IMR-90 (cell line): ENCODE measurements around the gene CCDC33. TPM values are rescaled to one million over a fixed set of nuclear protein-coding genes. Genes with fewer than 3 reads are reported as not detected.

Experiments used
- ATAC-seq: fragments of 200-7000 bp; cut with Tn5 transposase; 2 replicates; pipeline ENCODE4 v1.9.1; 2020; ENCODE audit warnings: low read depth, mild to moderate bottlenecking, moderate library complexity
- BruUV-seq: library from RNA; stranded (reverse); fragments of 400-500 nt; replicated peaks from 2 replicates; lab custom pipeline; 2021; lab: Mats Ljungman, UMichigan
- CTCF ChIA-PET: fragments of 300-600 bp; formaldehyde crosslinking; extraction: SDS; loops from one replicate; lab custom pipeline; 2021; ENCODE audit warnings: antibody characterized with exemption; lab: Yijun Ruan, JAX
- POLR2A ChIA-PET: fragments of 300-600 bp; sonication (Branson Sonifier 250); formaldehyde crosslinking; loops from one replicate; lab custom pipeline; 2022; ENCODE audit warnings: antibody characterized with exemption; ENCODE audit not compliant: unreplicated experiment; lab: Charles Lee
- DNase-seq: peaks from one replicate; pipeline ENCODE4 v3.0.0; 2013
- H2AFZ ChIP-seq: replicated peaks from 2 replicates; pipeline ENCODE3; 2013; ENCODE audit warnings: low read length, mild to moderate bottlenecking; ENCODE audit not compliant: poor library complexity
- H2AK5ac ChIP-seq: 2 replicates; pipeline ENCODE4 v1.6.1; 2013; ENCODE audit warnings: low read depth, low read length, inconsistent platforms
- H2AK9ac ChIP-seq: replicated peaks from 2 replicates; pipeline ENCODE3; 2013; ENCODE audit warnings: mild to moderate bottlenecking, low read depth, low read length, moderate library complexity; ENCODE audit not compliant: poor library complexity
- H2BK120ac ChIP-seq: 2 replicates; pipeline ENCODE4 v1.6.1; 2013; ENCODE audit warnings: low read depth, low read length, inconsistent platforms
- H2BK15ac ChIP-seq: 3 replicates; pipeline ENCODE4 v1.6.1; 2013; ENCODE audit warnings: low read depth, low read length, inconsistent platforms
- H2BK20ac ChIP-seq: 2 replicates; pipeline ENCODE4 v1.6.1; 2013; ENCODE audit warnings: low read depth, mild to moderate bottlenecking, inconsistent platforms, low read length, moderate library complexity
- H2BK5ac ChIP-seq: 2 replicates; pipeline ENCODE4 v1.6.1; 2013; ENCODE audit warnings: mild to moderate bottlenecking, low read depth, low read length, inconsistent platforms; ENCODE audit not compliant: poor library complexity, severe bottlenecking
- H3K14ac ChIP-seq: replicated peaks from 2 replicates; pipeline ENCODE4 v1.6.1; 2013; ENCODE audit warnings: low read depth, low read length, inconsistent platforms
- H3K18ac ChIP-seq: 2 replicates; pipeline ENCODE4 v1.6.1; 2013; ENCODE audit warnings: low read depth, low read length, control low read depth
- H3K23ac ChIP-seq: 2 replicates; pipeline ENCODE4 v1.6.1; 2013; ENCODE audit warnings: low read depth, low read length, inconsistent platforms
- H3K27ac ChIP-seq: 2 replicates; pipeline ENCODE4 v1.5.1; 2013; ENCODE audit warnings: mild to moderate bottlenecking, control low read depth, low read length; ENCODE audit not compliant: insufficient read depth
- H3K27me3 ChIP-seq: 2 replicates; pipeline ENCODE4 v1.6.1; 2013; ENCODE audit warnings: low read length; ENCODE audit not compliant: control insufficient read depth, insufficient read depth
- H3K36me3 ChIP-seq: 2 replicates; pipeline ENCODE4 v1.6.1; 2013; ENCODE audit warnings: low read length, mixed read lengths; ENCODE audit not compliant: control insufficient read depth, insufficient read depth
- H3K4ac ChIP-seq: 2 replicates; pipeline ENCODE4 v1.6.1; 2013; ENCODE audit warnings: low read depth, low read length, inconsistent platforms
- H3K4me1 ChIP-seq: 2 replicates; pipeline ENCODE4 v1.6.1; 2013; ENCODE audit warnings: low read length, mixed read lengths; ENCODE audit not compliant: control insufficient read depth, insufficient read depth
- H3K4me2 ChIP-seq: 2 replicates; pipeline ENCODE4 v1.6.1; 2013; ENCODE audit warnings: low read depth, mild to moderate bottlenecking, control low read depth, low read length, moderate library complexity
- H3K4me3 ChIP-seq: 2 replicates; pipeline ENCODE4 v1.5.1; 2013; ENCODE audit warnings: low read depth, mild to moderate bottlenecking, control low read depth, low read length, moderate library complexity; ENCODE audit not compliant: insufficient read depth
- H3K56ac ChIP-seq: 2 replicates; pipeline ENCODE4 v1.6.1; 2013; ENCODE audit warnings: low read length, inconsistent platforms; ENCODE audit not compliant: insufficient read depth; ENCODE audit errors: extremely low read depth
- H3K79me1 ChIP-seq, 2 experiments: 2 replicates each; pipeline ENCODE4 v1.6.1; 2013; ENCODE audit warnings: low read length in 2 of 2, inconsistent platforms in 1 of 2, low read depth in 1 of 2
- H3K9ac ChIP-seq: 2 replicates; pipeline ENCODE4 v1.6.1; 2013; ENCODE audit warnings: low read depth, low read length, control low read depth
- H3K9me1 ChIP-seq: 2 replicates; pipeline ENCODE4 v1.6.1; 2013; ENCODE audit warnings: low read length, inconsistent platforms; ENCODE audit not compliant: insufficient read depth
- H3K9me3 ChIP-seq: 2 replicates; pipeline ENCODE4 v1.6.1; 2013; ENCODE audit warnings: low read length; ENCODE audit not compliant: control insufficient read depth, insufficient read depth
- H4K20me1 ChIP-seq: 2 replicates; pipeline ENCODE4 v1.6.1; 2013; ENCODE audit warnings: low read length, inconsistent platforms; ENCODE audit not compliant: insufficient read depth
- H4K5ac ChIP-seq: 2 replicates; pipeline ENCODE4 v1.6.1; 2013; ENCODE audit warnings: mild to moderate bottlenecking, low read depth, low read length, control low read depth
- H4K8ac ChIP-seq, 2 experiments: 2 replicates each; pipeline ENCODE4 v1.6.1; 2013; ENCODE audit warnings: low read depth in 2 of 2, low read length in 2 of 2, control low read depth in 1 of 2, inconsistent platforms in 1 of 2
- H4K91ac ChIP-seq: 2 replicates; pipeline ENCODE4 v1.6.1; 2013; ENCODE audit warnings: low read depth, low read length, inconsistent platforms; ENCODE audit not compliant: insufficient read depth
- BHLHE40 ChIP-seq: fragments of 150-350 bp; IDR thresholded peaks from 2 replicates; pipeline ENCODE4 v1.6.1; 2016; ENCODE audit warnings: mild to moderate bottlenecking, low read depth, low read length
- CHD1 ChIP-seq: IDR thresholded peaks from 2 replicates; pipeline ENCODE4 v1.6.1; 2012; ENCODE audit warnings: low read depth, low read length, improper control_type of control experiment
- FOS ChIP-seq: fragments of 150-350 bp; IDR thresholded peaks from 2 replicates; pipeline ENCODE4 v1.6.1; 2016; ENCODE audit warnings: low read depth, low read length
- MAZ ChIP-seq: IDR thresholded peaks from 2 replicates; pipeline ENCODE4 v1.6.1; 2012; ENCODE audit warnings: low read depth, mild to moderate bottlenecking, low read length, improper control_type of control experiment, moderate library complexity, borderline replicate concordance
- MXI1 ChIP-seq: IDR thresholded peaks from 2 replicates; pipeline ENCODE4 v1.6.1; 2012; ENCODE audit warnings: low read depth, mild to moderate bottlenecking, low read length, moderate library complexity, borderline replicate concordance
- NFE2L2 ChIP-seq: fragments of 150-350 bp; IDR thresholded peaks from 2 replicates; pipeline ENCODE4 v1.6.1; 2016; ENCODE audit warnings: low read depth, mild to moderate bottlenecking, low read length
- POLR2A ChIP-seq: IDR thresholded peaks from 2 replicates; pipeline ENCODE4 v1.6.1; 2012; ENCODE audit warnings: mild to moderate bottlenecking, low read depth, low read length
- RAD21 ChIP-seq: IDR thresholded peaks from 2 replicates; pipeline ENCODE4 v1.6.1; 2012; ENCODE audit warnings: low read length, improper control_type of control experiment
- RCOR1 ChIP-seq: IDR thresholded peaks from 2 replicates; pipeline ENCODE4 v1.6.1; 2012; ENCODE audit warnings: mild to moderate bottlenecking, low read length, improper control_type of control experiment; ENCODE audit not compliant: insufficient replicate concordance
- SMC3 ChIP-seq: fragments of 150-350 bp; IDR thresholded peaks from 2 replicates; pipeline ENCODE4 v1.6.1; 2016; ENCODE audit warnings: low read depth, mild to moderate bottlenecking, antibody characterized with exemption, low read length, moderate library complexity
- WGBS, 2 experiments: methylation state at CpG; one replicate each; pipeline versions ENCODE4 v1.1.5 to v1.1.7; 2013; ENCODE audit warnings: missing lambda C conversion rate in 2 of 2; ENCODE audit not compliant: insufficient read length in 1 of 2; ENCODE audit errors: extremely low coverage in 2 of 2; 5-methylcytosine and 5-hydroxymethylcytosine counted together
- dilution Hi-C: fragments of 300-500 bp; cut with HindIII; formaldehyde crosslinking; loops from one replicate; pipeline ENCODE4 v1.14.3; 2018; ENCODE audit warnings: low sequenced_read_pairs; ENCODE audit not compliant: unreplicated experiment
- in situ Hi-C: fragments of 300-500 bp; cut with MboI; formaldehyde crosslinking; loops from 3 replicates; pipeline ENCODE4 v1.14.3; 2019; ENCODE audit warnings: low sequenced_read_pairs, inconsistent platforms, mixed read lengths
- intact Hi-C: fragments of 100-400 bp; cut with micrococcal nuclease; formaldehyde crosslinking; loops from 2 replicates; pipeline ENCODE4 v1.10.0; 2022
- polyA plus RNA-seq, 3 experiments: library from polyadenylated mRNA; depleted of rRNA; stranded (reverse); fragments of >200 nt; gene quantifications; 2 replicates each; pipeline ENCODE4 v1.2.3, GENCODE V29; 2012; ENCODE audit warnings: low replicate concordance in 1 of 3
- total RNA-seq: library from RNA; depleted of rRNA; stranded (reverse); fragments of >200 nt; gene quantifications from 2 replicates; pipeline ENCODE4 v1.2.3, GENCODE V29; 2012
- TF ChIP-seq, protein P1 (sequence below): fragments of 150-350 bp; IDR thresholded peaks from 2 replicates; pipeline ENCODE4 v1.6.1; 2017; ENCODE audit warnings: mild to moderate bottlenecking, antibody characterized with exemption, low read length, low read depth
- TF ChIP-seq, protein P2 (sequence below): conservative IDR thresholded peaks from 2 replicates; pipeline ENCODE4 v1.5.1; 2012; ENCODE audit warnings: mild to moderate bottlenecking, low read depth, low read length, improper control_type of control experiment
- TF ChIP-seq, protein P3 (sequence below): fragments of 150-350 bp; IDR thresholded peaks from 2 replicates; pipeline ENCODE4 v1.6.1; 2016; ENCODE audit warnings: low read depth, mild to moderate bottlenecking, low read length, moderate library complexity, borderline replicate concordance

CCDC33 gene
- total and polyA plus RNA-seq, 2 of the 4 experiments (the other 2 are of a cell fraction): not detected

DNA sequence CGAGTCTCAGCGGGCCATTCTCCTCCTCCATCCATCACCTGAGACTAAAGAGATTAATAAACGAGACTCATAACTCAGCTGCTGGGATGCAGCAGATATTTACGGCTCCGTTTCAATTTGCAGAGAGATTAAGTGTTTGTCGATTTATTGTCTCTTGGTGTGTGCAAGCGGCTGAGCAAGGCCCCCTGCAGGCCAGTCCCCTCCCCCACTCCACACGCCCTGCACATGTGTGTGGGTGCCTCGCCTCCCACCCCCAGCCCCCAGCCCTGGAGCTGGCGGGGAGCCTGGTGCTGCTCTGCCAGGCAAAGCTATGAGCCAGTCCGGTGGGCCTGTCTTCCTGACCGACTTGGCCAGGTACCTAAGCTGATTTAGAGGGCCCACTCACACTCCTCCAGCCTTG, 68.3 kb downstream of the CCDC33 start:
- Histone ChIP-seq H2AFZ (no peak overlapping the region), H3K79me1 (no peaks in the 10 kb centered on the region), H3K4me1 (no peaks in the 10 kb centered on the region), H3K36me3 (no peaks in the 10 kb centered on the region), H2BK20ac (no peak overlapping the region), H3K14ac (no peak overlapping the region), H2BK5ac (no peak overlapping the region), H4K5ac (no peak overlapping the region), H3K4me3 (no peak overlapping the region), H3K27ac (no peak overlapping the region), H3K56ac (no peak overlapping the region), H4K91ac (no peak overlapping the region), H3K9me1 (no peaks in the 10 kb centered on the region), H3K4ac (no peak overlapping the region), H3K9me3 (no peaks in the 10 kb centered on the region), H3K23ac (no peak overlapping the region), H2BK120ac (no peak overlapping the region), H3K27me3 (peaks cover 96% of the 10 kb centered on the region), H3K4me2 (no peak overlapping the region), H3K9ac (no peak overlapping the region), H3K18ac (no peak overlapping the region), H2AK9ac (no peak overlapping the region), H2BK15ac (no peak overlapping the region), H2AK5ac (no peak overlapping the region), H4K8ac (no peak overlapping the region), H4K20me1 (no peaks in the 10 kb centered on the region)
- intact Hi-C loops: no loop called here
- no peak for TF ChIP-seq CHD1
- no peak for TF ChIP-seq MAZ
- TF ChIP-seq SMC3: no peak
- TF ChIP-seq RAD21: no peak
- TF ChIP-seq MXI1: no peak
- TF ChIP-seq FOS: no peak
- TF ChIP-seq NFE2L2: no peak
- no peak for TF ChIP-seq BHLHE40
- TF ChIP-seq, protein P1, sequence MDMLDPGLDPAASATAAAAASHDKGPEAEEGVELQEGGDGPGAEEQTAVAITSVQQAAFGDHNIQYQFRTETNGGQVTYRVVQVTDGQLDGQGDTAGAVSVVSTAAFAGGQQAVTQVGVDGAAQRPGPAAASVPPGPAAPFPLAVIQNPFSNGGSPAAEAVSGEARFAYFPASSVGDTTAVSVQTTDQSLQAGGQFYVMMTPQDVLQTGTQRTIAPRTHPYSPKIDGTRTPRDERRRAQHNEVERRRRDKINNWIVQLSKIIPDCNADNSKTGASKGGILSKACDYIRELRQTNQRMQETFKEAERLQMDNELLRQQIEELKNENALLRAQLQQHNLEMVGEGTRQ: no peak
- no peak for TF ChIP-seq RCOR1
- TF ChIP-seq, protein P2, sequence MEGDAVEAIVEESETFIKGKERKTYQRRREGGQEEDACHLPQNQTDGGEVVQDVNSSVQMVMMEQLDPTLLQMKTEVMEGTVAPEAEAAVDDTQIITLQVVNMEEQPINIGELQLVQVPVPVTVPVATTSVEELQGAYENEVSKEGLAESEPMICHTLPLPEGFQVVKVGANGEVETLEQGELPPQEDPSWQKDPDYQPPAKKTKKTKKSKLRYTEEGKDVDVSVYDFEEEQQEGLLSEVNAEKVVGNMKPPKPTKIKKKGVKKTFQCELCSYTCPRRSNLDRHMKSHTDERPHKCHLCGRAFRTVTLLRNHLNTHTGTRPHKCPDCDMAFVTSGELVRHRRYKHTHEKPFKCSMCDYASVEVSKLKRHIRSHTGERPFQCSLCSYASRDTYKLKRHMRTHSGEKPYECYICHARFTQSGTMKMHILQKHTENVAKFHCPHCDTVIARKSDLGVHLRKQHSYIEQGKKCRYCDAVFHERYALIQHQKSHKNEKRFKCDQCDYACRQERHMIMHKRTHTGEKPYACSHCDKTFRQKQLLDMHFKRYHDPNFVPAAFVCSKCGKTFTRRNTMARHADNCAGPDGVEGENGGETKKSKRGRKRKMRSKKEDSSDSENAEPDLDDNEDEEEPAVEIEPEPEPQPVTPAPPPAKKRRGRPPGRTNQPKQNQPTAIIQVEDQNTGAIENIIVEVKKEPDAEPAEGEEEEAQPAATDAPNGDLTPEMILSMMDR: no peak
- TF ChIP-seq POLR2A: no peak
- TF ChIP-seq, protein P3, sequence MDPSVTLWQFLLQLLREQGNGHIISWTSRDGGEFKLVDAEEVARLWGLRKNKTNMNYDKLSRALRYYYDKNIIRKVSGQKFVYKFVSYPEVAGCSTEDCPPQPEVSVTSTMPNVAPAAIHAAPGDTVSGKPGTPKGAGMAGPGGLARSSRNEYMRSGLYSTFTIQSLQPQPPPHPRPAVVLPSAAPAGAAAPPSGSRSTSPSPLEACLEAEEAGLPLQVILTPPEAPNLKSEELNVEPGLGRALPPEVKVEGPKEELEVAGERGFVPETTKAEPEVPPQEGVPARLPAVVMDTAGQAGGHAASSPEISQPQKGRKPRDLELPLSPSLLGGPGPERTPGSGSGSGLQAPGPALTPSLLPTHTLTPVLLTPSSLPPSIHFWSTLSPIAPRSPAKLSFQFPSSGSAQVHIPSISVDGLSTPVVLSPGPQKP: no peak
- CTCF ChIA-PET: interaction anchor here (0.6 kb wide), 1 partner anchor 18 kb away, joined by 4 read pairs; no protein-coding TSS in a partner anchor
- dilution Hi-C loops: no loop called here
- BruUV-seq: no TSS peak
- 6% methylated on average over 3 of the region's 12 CpGs; no CpG with 5 or more reads in 1 of the 2 experiments for WGBS, 2 experiments
- no peak for ATAC-seq
- in situ Hi-C loops: no loop called here
- POLR2A ChIA-PET: no interaction called here
- no peak for DNase-seq
